ENCODE data around the gene SPATA6.

DNA sequence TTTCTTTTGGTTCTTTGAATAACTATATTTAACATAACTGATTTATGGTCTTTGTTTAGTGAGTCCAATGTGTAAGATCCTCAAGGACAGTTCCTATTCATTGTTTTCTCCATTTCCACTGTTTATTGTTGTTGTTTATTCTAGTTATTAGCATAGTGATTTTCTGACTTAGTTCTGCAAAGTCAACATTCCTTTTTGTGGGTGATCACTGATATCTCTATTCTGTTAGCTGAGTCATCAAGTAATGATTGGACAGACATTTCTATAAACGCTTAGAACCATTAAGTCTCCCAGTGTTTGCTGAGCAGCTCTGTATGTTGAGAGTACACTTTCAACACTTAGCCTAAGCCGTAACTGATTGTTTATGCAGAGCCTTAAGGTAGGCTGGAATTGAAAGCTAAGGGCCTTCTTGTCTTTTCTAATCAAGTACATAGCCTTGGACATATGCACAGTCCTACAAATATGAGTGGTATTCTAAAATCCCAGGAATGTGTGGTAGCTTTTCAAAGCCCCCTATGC is 162.4 kb downstream of the SPATA6 start:
- TF ChIP-seq YY1 (IDR thresholded peaks at IDR 0.05; ENCODE audit: insufficient read depth, insufficient replicate concordance, low read depth, low read length) = no peak
- no peak for TF ChIP-seq ARNT (IDR thresholded peaks at IDR 0.05)
- TF ChIP-seq FOXA3 (CRISPR knock-in tag; IDR thresholded peaks at IDR 0.05) = 0 out of 2 replicates have a peak, but pooled peaks have one; percentile 34
- TF ChIP-seq, protein P1, sequence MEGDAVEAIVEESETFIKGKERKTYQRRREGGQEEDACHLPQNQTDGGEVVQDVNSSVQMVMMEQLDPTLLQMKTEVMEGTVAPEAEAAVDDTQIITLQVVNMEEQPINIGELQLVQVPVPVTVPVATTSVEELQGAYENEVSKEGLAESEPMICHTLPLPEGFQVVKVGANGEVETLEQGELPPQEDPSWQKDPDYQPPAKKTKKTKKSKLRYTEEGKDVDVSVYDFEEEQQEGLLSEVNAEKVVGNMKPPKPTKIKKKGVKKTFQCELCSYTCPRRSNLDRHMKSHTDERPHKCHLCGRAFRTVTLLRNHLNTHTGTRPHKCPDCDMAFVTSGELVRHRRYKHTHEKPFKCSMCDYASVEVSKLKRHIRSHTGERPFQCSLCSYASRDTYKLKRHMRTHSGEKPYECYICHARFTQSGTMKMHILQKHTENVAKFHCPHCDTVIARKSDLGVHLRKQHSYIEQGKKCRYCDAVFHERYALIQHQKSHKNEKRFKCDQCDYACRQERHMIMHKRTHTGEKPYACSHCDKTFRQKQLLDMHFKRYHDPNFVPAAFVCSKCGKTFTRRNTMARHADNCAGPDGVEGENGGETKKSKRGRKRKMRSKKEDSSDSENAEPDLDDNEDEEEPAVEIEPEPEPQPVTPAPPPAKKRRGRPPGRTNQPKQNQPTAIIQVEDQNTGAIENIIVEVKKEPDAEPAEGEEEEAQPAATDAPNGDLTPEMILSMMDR (CRISPR knock-in tag; IDR thresholded peaks at IDR 0.05) = no peak

Data from HepG2 (cell line).